ENCODE data around the gene CASQ1. TPM values are rescaled to one million over a fixed set of nuclear protein-coding genes. Genes with fewer than 3 reads are reported as not detected.

CASQ1 gene
- not detected in 2 replicates for total RNA-seq (2011; cell fraction: chromatin; rRNA removed; ENCODE audit: low replicate concordance)
- total RNA-seq (2011; cell fraction: nucleolus; rRNA removed): not detected in 2 replicates
- not detected in 2 replicates for total RNA-seq (2011; cell fraction: nucleoplasm; rRNA removed)
- total RNA-seq (2014; rRNA removed): not detected in 2 replicates
- not detected in 2 replicates for total RNA-seq (2014; rRNA removed; fragmentation: Illumina TruSeq; extraction: Trizol)
- total RNA-seq (2015; rRNA removed; fragmentation: Illumina TruSeq; extraction: Trizol): not detected in 2 replicates
- total RNA-seq (2021): not detected in 2 replicates
- polyA plus RNA-seq (2011; rRNA removed): not detected in 2 replicates
- polyA plus RNA-seq (2011; cell fraction: cytosol; rRNA removed): not detected in 2 replicates
- not detected in 2 replicates for polyA plus RNA-seq (2011; cell fraction: nucleus; rRNA removed)
- polyA plus RNA-seq (2012): 0.08 and 0.39 TPM in 2 replicates
- polyA plus RNA-seq (2014; fragmentation: Illumina TruSeq; extraction: Trizol): not detected in 2 replicates
- not detected for polyA plus RNA-seq (2014; fragmentation: Nextera tagmentation; extraction: Ambion mirVana)
- polyA plus RNA-seq (2014; rRNA removed): not detected in 2 replicates
- not detected in 2 replicates for polyA minus RNA-seq (2011; rRNA and poly(A)+ RNA removed)
- not detected in 2 replicates for polyA minus RNA-seq (2011; cell fraction: cytosol; rRNA and poly(A)+ RNA removed)
- polyA minus RNA-seq (2011; cell fraction: nucleus; rRNA and poly(A)+ RNA removed): not detected in 2 replicates
- Bru-seq, nascent RNA: not detected
- not detected for BruChase-seq, experiment 1, labeled RNA remaining after a 2-hour chase
- BruChase-seq, experiment 2, labeled RNA remaining after a 6-hour chase: percentile 8 among the genes with signal in this experiment
- long read RNA-seq, experiment 1: 0 reads
- long read RNA-seq, experiment 2: 0 reads
- long read RNA-seq, experiment 3: 0 reads

- Histone ChIP-seq H3K79me2 (ENCODE audit: control insufficient read depth, insufficient read depth, low read length) (no peaks in the 10 kb centered on the region), H3K9me3 (replicated peaks; ENCODE audit: control insufficient read depth, insufficient read depth, low read depth, low read length) (no peaks in the 10 kb centered on the region), H4K20me1 (replicated peaks; ENCODE audit: control insufficient read depth, insufficient read depth, low read length) (no peaks in the 10 kb centered on the region), H3K9ac (ENCODE audit: insufficient read depth in 1 of 2, low read depth in 2 of 2, low read length in 2 of 2) (no peak within 1 kb of the TSS; a peak in 1 of 4 replicates), H3K27me3 (ENCODE audit: control insufficient read depth in 2 of 2, insufficient read depth in 2 of 2, low read length in 2 of 2) (peaks cover 22 to 58% of the 10 kb centered on the region in 2 experiments; a peak in 4 of 5 replicates), H3K4me1 (replicated peaks in 1 of 2; ENCODE audit: control insufficient read depth in 2 of 2, insufficient read depth in 2 of 2, low read length in 2 of 2) (peaks cover 4 to 10% of the 10 kb centered on the region in 2 experiments), H3K36me3 (ENCODE audit: control insufficient read depth, insufficient read depth, low read length) (no peaks in the 10 kb centered on the region; the same call in 2 of the 3 replicates), H3K4me2 (ENCODE audit: insufficient read depth, low read length) (no peak within 1 kb of the TSS), H3K27ac (ENCODE audit: extremely low read depth, low read depth, low read length) (no peak within 1 kb of the TSS), H3K9me1 (ENCODE audit: control insufficient read depth, insufficient read depth, low read length) (no peaks in the 10 kb centered on the region), H2AFZ (ENCODE audit: low read depth, low read length) (no peak within 1 kb of the TSS), H3K4me3 (no peak within 1 kb of the TSS)
- 2% methylated on average over 12 of the region's 15 CpGs for WGBS (ENCODE audit: insufficient coverage, low coverage, missing lambda C conversion rate)
- no TSS peak for BruUV-seq (replicated peaks)
- intact Hi-C loops (cut with micrococcal nuclease) (loop anchor here (10.0 kb wide), 1 partner anchor 415 kb away; no protein-coding TSS in a partner anchor), in situ Hi-C loops (cut with MboI) (no loop called here)
- DNase-seq (ENCODE audit: extremely low read depth in 1 of 4, low spot score in 3 of 4) (no peak), FAIRE-seq (no peak), ATAC-seq (no peak)
- ChIA-PET CTCF (ENCODE audit: low intra/inter-chr PET ratio) (no interaction called here), POLR2A (interaction anchor here (0.6 to 1.0 kb wide), 3 partner anchors 9 to 104 kb away, joined by 3 to 5 read pairs (median 3); no protein-coding TSS in a partner anchor)
- TF ChIP-seq, protein P1, sequence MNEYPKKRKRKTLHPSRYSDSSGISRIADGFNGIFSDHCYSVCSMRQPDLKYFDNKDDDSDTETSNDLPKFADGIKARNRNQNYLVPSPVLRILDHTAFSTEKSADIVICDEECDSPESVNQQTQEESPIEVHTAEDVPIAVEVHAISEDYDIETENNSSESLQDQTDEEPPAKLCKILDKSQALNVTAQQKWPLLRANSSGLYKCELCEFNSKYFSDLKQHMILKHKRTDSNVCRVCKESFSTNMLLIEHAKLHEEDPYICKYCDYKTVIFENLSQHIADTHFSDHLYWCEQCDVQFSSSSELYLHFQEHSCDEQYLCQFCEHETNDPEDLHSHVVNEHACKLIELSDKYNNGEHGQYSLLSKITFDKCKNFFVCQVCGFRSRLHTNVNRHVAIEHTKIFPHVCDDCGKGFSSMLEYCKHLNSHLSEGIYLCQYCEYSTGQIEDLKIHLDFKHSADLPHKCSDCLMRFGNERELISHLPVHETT (CRISPR knock-in tag; conservative IDR thresholded peaks at IDR 0.05 in 1 of 2, IDR thresholded peaks at IDR 0.05 in 1 of 2): no peak
- TF ChIP-seq YBX1 (IDR thresholded peaks at IDR 0.05): no peak
- no peak for TF ChIP-seq JUND (IDR thresholded peaks at IDR 0.05; ENCODE audit: borderline replicate concordance, low read depth, low read length)
- no peak for TF ChIP-seq JUND (tag; IDR thresholded peaks at IDR 0.05; ENCODE audit: borderline replicate concordance, low read depth, low read length)
- TF ChIP-seq TRIM25 (IDR thresholded peaks at IDR 0.05; ENCODE audit: borderline replicate concordance): no peak
- no peak for TF ChIP-seq NFRKB (IDR thresholded peaks at IDR 0.05; ENCODE audit: low read depth)
- TF ChIP-seq SRSF7 (optimal IDR thresholded peaks at IDR 0.05; ENCODE audit: low read depth, low read length): no peak
- TF ChIP-seq, protein P2, sequence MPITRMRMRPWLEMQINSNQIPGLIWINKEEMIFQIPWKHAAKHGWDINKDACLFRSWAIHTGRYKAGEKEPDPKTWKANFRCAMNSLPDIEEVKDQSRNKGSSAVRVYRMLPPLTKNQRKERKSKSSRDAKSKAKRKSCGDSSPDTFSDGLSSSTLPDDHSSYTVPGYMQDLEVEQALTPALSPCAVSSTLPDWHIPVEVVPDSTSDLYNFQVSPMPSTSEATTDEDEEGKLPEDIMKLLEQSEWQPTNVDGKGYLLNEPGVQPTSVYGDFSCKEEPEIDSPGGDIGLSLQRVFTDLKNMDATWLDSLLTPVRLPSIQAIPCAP (CRISPR knock-in tag; IDR thresholded peaks at IDR 0.05; ENCODE audit: borderline replicate concordance): no peak
- TF ChIP-seq ZNF274 (IDR thresholded peaks at IDR 0.05; ENCODE audit: borderline replicate concordance, low read depth, low read length): no peak
- TF ChIP-seq CTBP1 (IDR thresholded peaks at IDR 0.05; ENCODE audit: borderline replicate concordance): no peak
- TF ChIP-seq NCOR1 (IDR thresholded peaks at IDR 0.05): no peak
- TF ChIP-seq ZNF766 (CRISPR knock-in tag; conservative IDR thresholded peaks at IDR 0.05): no peak
- TF ChIP-seq KLF1 (tag; IDR thresholded peaks at IDR 0.05): no peak
These were observed at the start of gene CASQ1 for GRCh38 chr1:160189649-160190625. Gene CASQ1 (plus strand): TSS chr1:160190575. CDS start chr1:160190752, 177 bp downstream.

Measured in K562 (cell line).